DMS 273 (cell line): Measurements from ENCODE around the gene PPP2R3A.

Source experiments
- DNase-seq: peaks from one replicate; lab custom pipeline; 2025; ENCODE audit not compliant: unreplicated experiment; lab: John Stamatoyannopoulos, UW

PPP2R3A gene

DNA sequence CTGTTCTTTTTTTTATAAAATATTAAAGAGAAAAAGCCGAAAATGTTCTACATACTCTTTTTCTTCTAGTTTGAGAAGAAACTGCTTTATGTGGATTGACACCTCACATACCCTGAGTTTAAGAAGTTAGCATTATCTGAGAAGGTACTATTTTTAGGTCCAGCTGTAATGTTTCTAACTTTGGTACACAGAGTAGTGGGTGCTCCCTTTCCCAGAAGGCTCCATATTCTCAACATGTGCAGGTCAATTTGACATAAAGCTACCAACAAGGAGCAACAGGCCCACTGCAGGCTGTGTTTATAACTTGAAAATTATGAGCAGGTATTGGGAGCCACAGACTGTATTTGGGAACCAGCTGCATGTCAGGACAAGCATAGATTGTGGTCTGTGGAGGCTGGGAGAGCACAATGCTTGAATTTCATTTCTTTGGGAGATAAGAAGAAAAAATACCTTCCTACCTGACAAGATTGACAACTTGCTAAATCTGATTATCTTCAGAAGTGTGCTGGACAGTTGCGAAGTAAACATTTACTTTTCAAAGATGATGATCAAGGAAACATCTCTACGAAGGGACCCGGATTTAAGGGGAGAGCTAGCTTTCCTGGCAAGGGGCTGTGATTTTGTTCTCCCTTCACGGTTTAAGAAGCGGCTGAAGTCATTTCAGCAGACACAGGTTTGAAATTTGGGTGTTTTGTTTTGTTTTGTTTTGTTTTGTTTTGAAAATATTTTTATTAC lies 57.2 kb downstream of the PPP2R3A start:
- no peak for DNase-seq

- no peak for DNase-seq
These were observed 57.9 kb downstream of the PPP2R3A start for GRCh38 chr3:136023264-136023978.

DNA sequence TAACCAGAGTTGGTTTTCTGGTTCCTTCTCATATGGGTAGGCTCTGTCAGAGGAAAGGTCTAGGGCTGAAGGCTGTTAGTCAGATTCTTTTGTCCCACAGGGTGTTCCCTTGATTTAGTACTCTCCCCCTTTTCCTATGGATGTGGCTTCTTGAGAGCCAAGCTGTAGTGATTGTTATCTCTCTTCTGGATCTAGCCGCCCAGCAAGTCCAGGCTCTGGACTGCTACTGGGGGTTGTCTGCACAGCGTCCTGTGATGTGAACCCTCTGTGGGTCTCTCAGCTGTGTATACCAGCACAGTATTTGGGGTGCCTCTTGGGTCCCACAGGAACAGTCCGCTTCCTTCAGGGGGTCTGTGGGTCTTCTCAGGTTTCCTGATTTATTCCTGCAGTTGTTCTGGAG lies 70.8 kb downstream of the PPP2R3A start:
- no peak for DNase-seq

GRCh38 chr3:136038668-136039067 lies 73.1 kb downstream of the PPP2R3A start:
- no peak for DNase-seq

GRCh38 chr3:136042608-136043221 lies 77.2 kb downstream of the PPP2R3A start:
- peak; percentile 85 for DNase-seq

- no peak for DNase-seq
These were observed 79.6 kb downstream of the PPP2R3A start for GRCh38 chr3:136044980-136045745.

GRCh38 chr3:136048068-136048467 lies 82.5 kb downstream of the PPP2R3A start:
- DNase-seq: no peak

GRCh38 chr3:136050250-136050649 lies 84.7 kb downstream of the PPP2R3A start:
- no peak for DNase-seq

GRCh38 chr3:136055491-136055890 lies 90.0 kb downstream of the PPP2R3A start:
- no peak for DNase-seq

DNA sequence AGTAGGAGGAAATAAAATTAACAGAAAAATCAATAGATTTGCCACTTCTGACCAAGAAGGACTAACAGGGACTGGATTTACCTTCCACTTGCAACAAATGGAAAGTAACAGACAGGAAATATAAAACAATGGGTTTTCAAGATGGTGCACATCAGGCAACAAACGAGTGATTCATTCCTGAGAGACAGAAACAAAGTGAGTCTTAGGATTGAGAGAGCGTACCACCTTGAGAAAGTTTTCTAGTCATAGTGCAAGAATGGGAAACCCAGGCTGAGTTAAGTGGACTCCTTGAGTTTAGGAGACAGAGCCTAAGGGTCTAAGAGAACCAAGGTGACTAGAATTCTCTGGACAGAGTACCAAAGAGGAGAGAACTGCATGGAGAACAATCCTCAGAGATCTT lies 101.7 kb downstream of the PPP2R3A start:
- DNase-seq: no peak

DNA sequence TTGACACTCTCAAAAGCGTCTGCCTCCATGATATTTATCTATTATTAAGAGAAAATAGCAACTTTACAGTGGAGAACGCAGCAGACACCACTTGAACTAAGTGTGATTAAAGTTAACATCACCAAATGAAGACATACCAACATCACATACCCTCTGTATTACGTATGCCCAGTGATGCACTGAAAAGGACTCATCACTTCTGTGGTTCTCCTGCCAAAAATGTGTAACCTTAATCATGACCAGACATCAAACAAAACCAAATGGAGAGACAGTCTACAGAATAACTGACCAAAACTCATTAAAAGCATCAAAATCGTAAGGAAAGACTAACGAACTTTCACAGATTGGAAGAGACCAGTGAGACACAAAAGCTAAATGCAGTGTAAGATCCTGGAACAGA lies 103.2 kb downstream of the PPP2R3A start:
- DNase-seq: no peak

GRCh38 chr3:136069933-136070332 lies 104.4 kb downstream of the PPP2R3A start:
- DNase-seq: no peak

DNA sequence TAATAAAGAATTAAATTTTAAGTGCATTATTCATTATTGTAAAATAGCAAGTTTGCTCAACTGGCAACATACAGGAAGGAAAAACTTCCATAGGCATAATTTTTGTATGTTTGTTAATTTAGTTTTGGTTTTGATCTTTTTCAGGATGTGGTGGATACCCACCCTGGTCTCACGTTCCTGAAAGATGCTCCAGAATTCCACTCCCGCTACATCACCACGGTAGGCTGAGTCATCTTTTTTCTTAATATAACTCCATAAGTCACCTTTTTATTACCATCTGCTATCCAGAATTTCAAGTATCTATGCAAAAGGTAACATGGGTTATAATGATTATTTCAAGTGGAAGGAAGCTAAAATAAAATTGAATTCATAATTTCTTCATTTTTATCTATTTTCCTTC lies 104.8 kb downstream of the PPP2R3A start:
- DNase-seq: no peak

DNA sequence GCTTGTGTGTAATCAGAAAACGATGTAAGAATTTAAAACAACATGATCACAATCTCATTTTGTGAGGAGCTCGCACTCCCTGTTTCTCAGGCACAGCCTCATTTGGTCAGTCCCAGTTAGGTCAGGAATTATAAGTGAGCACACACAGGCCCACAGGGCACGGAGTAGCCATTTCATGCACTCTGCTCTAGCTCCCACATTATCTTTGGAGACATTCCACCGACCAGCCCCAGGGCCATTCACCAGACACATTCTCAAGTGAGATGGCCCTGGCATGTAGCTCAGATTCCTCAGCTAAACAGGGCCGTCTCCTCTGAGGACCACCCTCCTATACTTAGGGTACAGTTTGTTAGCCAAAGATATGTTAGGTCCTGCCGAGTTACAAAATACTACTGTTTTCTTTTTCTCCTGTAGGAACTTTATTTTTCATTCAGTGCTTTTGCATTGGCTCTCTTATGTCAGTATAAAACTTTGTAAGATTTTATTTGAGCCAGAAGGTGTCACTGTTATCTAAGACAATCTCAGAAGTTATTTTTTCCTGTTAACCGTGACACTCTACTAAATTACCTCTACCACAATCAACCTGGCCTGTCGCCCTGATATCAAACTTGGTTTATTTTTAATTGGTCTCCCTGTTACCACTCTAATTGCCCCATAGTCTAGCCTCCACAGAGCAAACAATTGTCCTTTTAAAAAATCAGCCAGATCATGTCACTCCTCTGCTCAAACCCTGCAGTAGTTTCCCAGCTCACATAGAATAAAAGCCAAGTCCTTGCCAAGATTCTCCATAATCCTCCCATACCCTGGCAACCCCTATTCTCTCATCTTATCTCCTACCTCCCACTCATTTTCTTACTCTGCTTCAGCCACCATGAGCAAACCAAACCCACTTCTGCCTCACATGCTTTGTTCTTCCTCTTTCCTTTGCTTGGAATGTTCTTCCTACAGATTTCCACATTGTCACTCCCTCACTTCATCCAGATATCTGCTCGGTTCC lies 105.7 kb downstream of the PPP2R3A start:
- DNase-seq: peak; percentile 51

- no peak for DNase-seq
These were observed 109.1 kb downstream of the PPP2R3A start for GRCh38 chr3:136074546-136075170.

DNA sequence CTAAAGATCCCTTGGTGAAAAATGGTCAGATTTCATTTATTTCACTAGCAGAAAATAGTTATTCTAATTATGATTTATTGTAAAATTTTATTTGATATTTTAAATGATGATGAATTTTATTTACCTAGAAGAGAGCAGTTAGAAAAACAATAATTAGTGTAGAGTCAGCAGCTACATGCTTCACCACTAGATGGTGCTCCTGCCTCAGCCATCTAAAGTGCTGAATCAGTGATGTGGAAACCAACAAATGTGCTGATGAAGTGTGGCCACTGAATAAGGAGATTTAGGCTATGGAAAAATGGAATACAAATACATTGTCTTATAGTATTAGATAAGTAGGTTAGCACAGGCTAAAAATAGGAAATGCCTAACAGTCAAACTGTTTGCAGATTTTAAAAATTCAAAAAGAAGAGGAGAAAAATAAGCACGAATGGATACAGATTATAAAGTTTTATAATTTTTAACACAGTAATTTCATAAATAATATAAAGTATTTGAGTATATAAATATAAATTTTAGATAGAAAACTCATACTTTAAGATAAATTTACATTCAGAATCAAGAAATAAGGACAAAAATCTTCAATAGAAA lies 109.8 kb downstream of the PPP2R3A start:
- DNase-seq: peak; percentile 92

DNA sequence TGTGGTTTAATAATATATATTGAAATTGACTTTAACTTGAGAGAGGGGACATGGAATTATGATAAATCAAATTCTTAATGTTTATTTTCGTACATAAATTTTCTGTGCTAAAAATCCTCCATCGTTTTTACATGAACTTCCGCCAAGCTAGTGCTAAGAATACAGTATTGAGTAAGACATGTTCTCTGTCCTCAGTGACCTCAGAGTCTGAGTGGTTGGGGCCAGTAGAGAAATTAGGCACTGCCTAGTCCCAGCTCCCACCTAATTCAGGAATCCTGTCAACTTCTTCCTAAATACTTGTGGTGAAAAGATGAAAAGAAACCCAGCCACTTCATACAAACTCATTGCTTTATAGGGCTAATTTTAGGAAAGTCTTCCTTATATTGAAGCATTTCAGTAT lies 110.3 kb downstream of the PPP2R3A start:
- peak; percentile 15 for DNase-seq

GRCh38 chr3:136078421-136079364 lies 113.2 kb downstream of the PPP2R3A start:
- DNase-seq: peak; percentile 65
